ENCODE measurements around the gene MGAT4B. TPM values are rescaled to one million over a fixed set of nuclear protein-coding genes. Genes with fewer than 3 reads are reported as not detected.

Gene MGAT4B
- total RNA-seq, 1 donor from 2014 or later: 193 TPM

DNA sequence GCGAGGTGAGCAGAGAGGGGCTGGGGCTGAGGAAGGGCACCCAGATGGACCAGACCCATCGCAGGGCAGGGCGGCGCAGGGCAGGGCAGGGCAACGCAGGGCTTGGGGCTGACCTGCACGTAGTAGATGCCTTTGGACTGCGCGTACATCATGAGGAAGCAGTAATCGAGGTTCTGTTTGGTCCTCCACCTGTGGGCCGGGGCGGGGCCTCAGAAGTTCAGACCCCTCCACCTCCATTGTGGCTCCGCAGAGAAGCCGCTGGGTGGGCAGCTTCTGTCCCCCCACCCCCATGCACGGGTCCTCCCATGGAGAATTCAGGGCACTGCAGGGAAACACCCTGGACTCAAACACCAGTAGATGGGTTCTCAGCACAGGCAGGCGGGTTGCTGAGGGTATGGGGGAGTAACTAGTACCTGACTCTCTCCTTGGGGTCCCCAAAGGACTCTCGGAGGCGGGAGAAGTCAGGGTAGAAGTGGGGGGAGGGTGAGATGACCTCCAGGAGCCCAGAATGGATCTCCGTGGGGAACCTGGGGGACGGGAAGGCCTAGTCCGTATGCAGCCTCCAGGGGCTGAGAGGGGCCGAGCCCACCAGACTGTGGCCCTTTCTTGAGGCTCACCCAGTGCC lies 6.5 kb downstream of the MGAT4B start:
- no peak for FAIRE-seq
- H3K4me3 Mint-ChIP-seq (ENCODE audit: unreplicated experiment): no peak overlapping the region
- H3K27ac ChIP-seq (ENCODE audit: low read depth, low read length): no peak overlapping the region
- no peaks in the 10 kb centered on the region for H3K9me3 ChIP-seq (ENCODE audit: insufficient read depth, low read depth, low read length)
- H3K4me1 ChIP-seq (ENCODE audit: insufficient read depth, low read length): peaks cover 27% of the 10 kb centered on the region
- no peaks in the 10 kb centered on the region for H3K27me3 Mint-ChIP-seq (ENCODE audit: low read depth, unreplicated experiment)
- peaks cover 34% of the 10 kb centered on the region for H3K79me2 ChIP-seq (ENCODE audit: insufficient read depth, low read length)
- H4K20me1 ChIP-seq (ENCODE audit: insufficient read depth, low read length): peaks cover 64% of the 10 kb centered on the region
- no peak overlapping the region for H3K9ac ChIP-seq (ENCODE audit: low read length)
- DNase-seq (ENCODE audit: low read depth): no peak
- no peaks in the 10 kb centered on the region for H3K9me3 Mint-ChIP-seq (ENCODE audit: unreplicated experiment)
- TF ChIP-seq EZH2 (IDR thresholded peaks at IDR 0.05; ENCODE audit: insufficient read depth, low read length): no peak
- TF ChIP-seq CTCF (IDR thresholded peaks at IDR 0.05; ENCODE audit: insufficient read depth, low read depth, low read length): no peak
- peaks cover 17% of the 10 kb centered on the region for H3K36me3 Mint-ChIP-seq (ENCODE audit: low read depth, unreplicated experiment)
- H3K4me2 ChIP-seq (ENCODE audit: low read length): no peak overlapping the region
- no peak overlapping the region for H3K27ac Mint-ChIP-seq (ENCODE audit: unreplicated experiment)
- H2AFZ ChIP-seq (ENCODE audit: low read depth, low read length): no peak overlapping the region
- H3K36me3 ChIP-seq (ENCODE audit: insufficient read depth, low read length): no peaks in the 10 kb centered on the region
- H3K4me1 Mint-ChIP-seq (ENCODE audit: low read depth, unreplicated experiment): peaks cover 19% of the 10 kb centered on the region
- H3K4me3 ChIP-seq (ENCODE audit: insufficient read depth, low read depth, low read length): no peak overlapping the region
- H3K27me3 ChIP-seq (ENCODE audit: insufficient read depth, low read length): no peaks in the 10 kb centered on the region

DNA sequence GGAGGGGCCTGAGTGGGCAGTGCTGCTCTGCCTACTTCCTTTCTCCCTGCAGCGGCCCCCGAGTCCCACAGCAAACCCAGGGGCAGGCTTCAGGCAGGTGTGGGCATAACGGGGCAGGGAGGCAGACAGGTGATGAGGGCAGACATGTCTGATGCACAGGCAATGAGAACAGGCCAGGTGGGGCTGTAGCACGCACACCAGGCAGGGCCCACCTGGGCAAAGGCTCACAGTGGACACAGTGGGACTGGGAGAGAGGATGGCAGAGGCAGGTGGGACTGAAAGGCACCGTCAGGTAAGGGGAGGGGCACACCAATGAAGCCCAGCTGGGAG lies 7.1 kb downstream of the MGAT4B start:
- DNase-seq (ENCODE audit: low read depth) (no peak), FAIRE-seq (no peak)
- Mint-ChIP-seq H3K4me1 (ENCODE audit: low read depth, unreplicated experiment) (peaks cover 13% of the 10 kb centered on the region), H3K9me3 (ENCODE audit: unreplicated experiment) (no peaks in the 10 kb centered on the region), H3K27ac (ENCODE audit: unreplicated experiment) (peak overlapping the region; percentile 26), H3K27me3 (ENCODE audit: low read depth, unreplicated experiment) (no peaks in the 10 kb centered on the region), H3K36me3 (ENCODE audit: low read depth, unreplicated experiment) (peaks cover 17% of the 10 kb centered on the region), H3K4me3 (ENCODE audit: unreplicated experiment) (no peak overlapping the region)
- Histone ChIP-seq H3K79me2 (ENCODE audit: insufficient read depth, low read length) (peaks cover 28% of the 10 kb centered on the region), H3K27me3 (ENCODE audit: insufficient read depth, low read length) (no peaks in the 10 kb centered on the region), H3K36me3 (ENCODE audit: insufficient read depth, low read length) (no peaks in the 10 kb centered on the region), H3K27ac (ENCODE audit: low read depth, low read length) (no peak overlapping the region), H4K20me1 (ENCODE audit: insufficient read depth, low read length) (peaks cover 63% of the 10 kb centered on the region), H3K4me2 (ENCODE audit: low read length) (no peak overlapping the region), H3K9ac (ENCODE audit: low read length) (no peak overlapping the region), H3K4me3 (ENCODE audit: insufficient read depth, low read depth, low read length) (no peak overlapping the region), H3K9me3 (ENCODE audit: insufficient read depth, low read depth, low read length) (no peaks in the 10 kb centered on the region), H3K4me1 (ENCODE audit: insufficient read depth, low read length) (peaks cover 22% of the 10 kb centered on the region), H2AFZ (ENCODE audit: low read depth, low read length) (no peak overlapping the region)
- TF ChIP-seq EZH2 (IDR thresholded peaks at IDR 0.05; ENCODE audit: insufficient read depth, low read length): no peak

GRCh38 chr5:179798771-179799643 lies 7.7 kb downstream of the MGAT4B start:
- DNase-seq (ENCODE audit: low read depth) (no peak), FAIRE-seq (no peak)
- H3K27me3 ChIP-seq (ENCODE audit: insufficient read depth, low read length): no peaks in the 10 kb centered on the region
- H3K4me1 ChIP-seq (ENCODE audit: insufficient read depth, low read length): peaks cover 21% of the 10 kb centered on the region
- H3K36me3 Mint-ChIP-seq (ENCODE audit: low read depth, unreplicated experiment): peaks cover 17% of the 10 kb centered on the region
- no peaks in the 10 kb centered on the region for H3K9me3 Mint-ChIP-seq (ENCODE audit: unreplicated experiment)
- H3K4me3 ChIP-seq (ENCODE audit: insufficient read depth, low read depth, low read length): no peak overlapping the region
- H3K79me2 ChIP-seq (ENCODE audit: insufficient read depth, low read length): peaks cover 22% of the 10 kb centered on the region
- no peak for TF ChIP-seq EZH2 (IDR thresholded peaks at IDR 0.05; ENCODE audit: insufficient read depth, low read length)
- TF ChIP-seq CTCF (IDR thresholded peaks at IDR 0.05; ENCODE audit: insufficient read depth, low read depth, low read length): no peak
- no peak overlapping the region for H3K4me3 Mint-ChIP-seq (ENCODE audit: unreplicated experiment)
- H3K4me2 ChIP-seq (ENCODE audit: low read length): no peak overlapping the region
- H3K27ac Mint-ChIP-seq (ENCODE audit: unreplicated experiment): peak overlapping the region; percentile 26
- H2AFZ ChIP-seq (ENCODE audit: low read depth, low read length): no peak overlapping the region
- H3K27ac ChIP-seq (ENCODE audit: low read depth, low read length): no peak overlapping the region
- no peaks in the 10 kb centered on the region for H3K9me3 ChIP-seq (ENCODE audit: insufficient read depth, low read depth, low read length)
- H3K36me3 ChIP-seq (ENCODE audit: insufficient read depth, low read length): no peaks in the 10 kb centered on the region
- peaks cover 57% of the 10 kb centered on the region for H4K20me1 ChIP-seq (ENCODE audit: insufficient read depth, low read length)
- H3K4me1 Mint-ChIP-seq (ENCODE audit: low read depth, unreplicated experiment): peaks cover 10% of the 10 kb centered on the region
- H3K27me3 Mint-ChIP-seq (ENCODE audit: low read depth, unreplicated experiment): no peaks in the 10 kb centered on the region
- H3K9ac ChIP-seq (ENCODE audit: low read length): no peak overlapping the region
